GM18868 (cell line): ENCODE measurements around the gene RCBTB1.
A peak's percentile ranks its signal among the peaks of the same experiment; 100 is the strongest.
"Not testable (repeated sequence)": the region's sequence is repeated elsewhere in the genome, so short reads cannot be mapped to it uniquely, and the experiment has no call there.

Experiments
- ATAC-seq: cut with Tn5 transposase; IDR thresholded peaks from one replicate; pipeline ENCODE4 v1.9.1; 2021; ENCODE audit warnings: mild to moderate bottlenecking, moderate library complexity; ENCODE audit not compliant: unreplicated experiment

Gene RCBTB1

DNA sequence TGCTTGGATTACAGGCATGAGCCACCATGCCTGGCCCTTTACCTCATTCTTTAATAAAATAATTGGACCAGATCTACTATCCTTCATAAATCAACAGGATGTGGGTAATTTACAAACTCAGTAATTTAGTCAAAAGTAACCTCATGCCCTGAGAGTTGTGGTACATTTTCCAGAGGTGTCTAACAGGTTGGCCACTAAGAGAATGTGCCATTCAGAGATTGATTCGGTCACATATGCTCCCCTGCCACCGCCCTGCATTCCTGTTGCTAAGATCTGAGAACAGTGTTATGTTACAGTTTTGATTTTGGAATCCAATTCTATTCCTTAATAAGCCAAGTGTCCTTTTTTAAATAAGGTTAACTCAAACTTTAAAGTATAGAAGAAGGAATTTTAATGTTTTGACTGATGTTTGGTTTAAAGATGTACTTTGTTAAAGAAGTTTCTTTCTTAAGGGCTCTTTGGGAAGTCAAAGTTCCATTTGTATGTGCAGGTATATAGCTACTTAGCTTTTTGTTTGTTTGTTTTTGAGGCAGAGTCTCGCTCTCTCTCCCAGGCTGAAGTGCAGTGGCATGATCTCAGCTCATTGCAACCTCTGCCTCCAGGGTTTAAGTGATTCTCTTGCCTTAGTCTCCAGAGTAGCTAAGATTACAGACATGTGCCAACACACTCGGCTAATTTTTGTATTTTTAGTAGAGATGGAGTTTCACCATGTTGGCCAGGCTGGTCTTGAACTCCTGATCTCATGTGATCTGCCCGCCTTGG lies 60.4 kb downstream of the RCBTB1 start:
- ATAC-seq = no peak

DNA sequence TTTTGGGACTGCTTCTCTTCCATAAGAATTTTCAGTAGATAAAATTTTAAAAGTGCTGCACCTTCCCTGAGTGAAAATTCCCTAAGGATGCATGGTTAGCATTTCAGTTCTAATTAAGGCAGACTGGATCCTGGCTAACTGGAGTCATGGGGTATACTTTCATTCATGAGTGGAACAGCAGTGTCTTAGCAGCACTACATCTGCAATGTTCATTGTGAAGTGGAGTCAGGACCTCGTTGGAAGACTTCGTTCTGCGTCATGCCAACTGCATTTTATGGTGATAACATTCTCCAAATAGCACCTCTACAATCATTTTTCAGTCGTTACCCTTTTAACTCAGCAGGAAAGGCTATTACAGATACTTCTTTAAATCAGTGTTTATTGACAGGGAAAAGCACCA lies 64.1 kb downstream of the RCBTB1 start:
- ATAC-seq = no peak

DNA sequence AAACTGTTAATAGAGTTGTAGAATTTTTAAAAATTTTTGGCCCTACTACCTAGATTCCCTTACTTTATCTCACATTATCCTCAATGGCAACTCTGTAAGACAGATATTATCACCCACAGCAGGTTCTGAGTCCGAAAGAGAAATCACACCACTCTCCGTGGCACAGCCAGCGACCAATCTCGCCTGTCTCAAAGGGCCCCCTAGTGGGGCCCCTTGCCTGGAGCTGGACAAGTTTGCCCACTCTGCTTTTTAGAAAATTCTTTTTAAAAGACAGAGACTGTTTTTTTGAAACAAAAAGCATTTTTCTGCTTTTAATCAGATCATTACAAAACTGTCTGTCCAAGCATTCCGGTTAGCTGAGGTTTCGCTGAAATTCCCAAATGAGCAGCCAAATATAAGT lies 67.9 kb downstream of the RCBTB1 start:
- ATAC-seq = no peak

DNA sequence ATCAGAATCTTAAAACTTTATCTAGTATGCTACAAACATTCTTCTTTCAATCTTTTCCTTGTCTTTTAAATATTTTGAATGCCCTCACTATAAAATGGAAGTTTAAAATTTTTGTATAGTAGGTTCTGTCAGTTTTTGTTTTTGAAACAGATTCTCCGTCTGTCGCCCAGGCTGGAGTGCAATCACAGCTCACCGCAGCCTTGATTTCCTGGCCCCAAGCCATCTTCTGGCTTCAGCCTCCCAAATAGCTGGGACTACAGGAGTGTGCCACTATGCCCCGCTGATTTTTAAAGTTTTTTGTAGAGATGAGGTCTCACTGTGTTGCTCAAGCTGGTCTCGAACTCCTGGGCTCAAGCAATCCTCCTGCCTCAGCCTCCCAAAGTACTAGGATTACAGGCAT lies 68.9 kb downstream of the RCBTB1 start:
- no peak for ATAC-seq

DNA sequence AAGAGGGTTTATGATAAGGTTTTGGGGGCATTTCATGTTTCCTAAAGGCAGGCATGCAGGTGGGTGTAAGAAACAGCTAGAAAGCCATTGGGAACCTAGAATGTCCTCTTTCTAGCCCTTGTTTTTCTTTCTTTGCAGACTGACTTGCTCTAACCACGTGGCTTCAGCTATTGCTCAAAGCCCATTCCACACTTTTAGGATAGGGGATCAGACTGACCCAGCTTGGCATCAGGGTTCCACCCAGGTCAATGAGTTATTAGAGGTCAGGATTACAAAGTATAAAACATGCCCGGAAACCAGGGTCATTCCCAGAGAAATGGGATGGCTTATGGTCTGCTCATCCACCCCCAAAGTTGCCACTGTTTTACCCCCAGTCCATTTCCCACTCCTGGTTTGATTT lies 72.8 kb downstream of the RCBTB1 start:
- no peak for ATAC-seq

DNA sequence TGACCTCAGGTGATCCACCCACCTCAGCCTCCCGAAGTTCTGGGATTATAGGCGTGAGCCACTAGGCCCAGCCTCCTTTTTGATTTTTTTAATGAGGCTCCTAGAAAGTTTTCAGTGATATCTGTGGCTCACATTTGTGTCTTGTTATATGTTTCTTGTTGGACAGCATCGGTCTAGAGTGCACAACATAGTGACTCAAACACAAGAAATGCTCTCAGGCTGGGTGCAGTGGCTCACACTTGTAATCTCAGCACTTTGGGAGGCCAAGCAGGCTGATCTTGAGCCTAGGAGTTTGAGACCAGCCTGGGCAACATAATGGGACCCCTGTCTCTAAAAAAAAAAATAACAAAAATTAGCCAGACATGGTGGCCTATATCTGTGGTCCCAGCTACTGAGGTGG lies 81.4 kb downstream of the RCBTB1 start:
- ATAC-seq = no peak

DNA sequence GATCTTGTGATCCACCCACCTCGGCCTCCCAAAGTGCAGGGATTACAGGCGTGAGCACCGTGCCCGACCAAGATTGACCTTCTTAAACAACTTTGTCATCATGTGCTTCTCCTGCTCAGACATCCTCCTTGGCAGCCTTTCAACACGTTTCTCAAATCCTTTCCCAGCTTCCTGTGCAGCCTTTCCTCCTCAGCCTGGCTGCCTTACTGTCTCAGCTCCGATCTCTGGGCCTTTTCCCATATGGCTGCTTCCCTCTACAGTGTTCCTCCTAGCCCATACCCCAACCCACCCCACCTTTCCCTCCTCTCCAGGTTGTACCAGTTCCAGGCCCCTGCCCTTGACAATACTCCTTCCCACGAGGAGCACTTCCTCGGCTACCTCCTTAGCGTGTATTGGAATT lies 82.4 kb downstream of the RCBTB1 start:
- ATAC-seq = no peak

DNA sequence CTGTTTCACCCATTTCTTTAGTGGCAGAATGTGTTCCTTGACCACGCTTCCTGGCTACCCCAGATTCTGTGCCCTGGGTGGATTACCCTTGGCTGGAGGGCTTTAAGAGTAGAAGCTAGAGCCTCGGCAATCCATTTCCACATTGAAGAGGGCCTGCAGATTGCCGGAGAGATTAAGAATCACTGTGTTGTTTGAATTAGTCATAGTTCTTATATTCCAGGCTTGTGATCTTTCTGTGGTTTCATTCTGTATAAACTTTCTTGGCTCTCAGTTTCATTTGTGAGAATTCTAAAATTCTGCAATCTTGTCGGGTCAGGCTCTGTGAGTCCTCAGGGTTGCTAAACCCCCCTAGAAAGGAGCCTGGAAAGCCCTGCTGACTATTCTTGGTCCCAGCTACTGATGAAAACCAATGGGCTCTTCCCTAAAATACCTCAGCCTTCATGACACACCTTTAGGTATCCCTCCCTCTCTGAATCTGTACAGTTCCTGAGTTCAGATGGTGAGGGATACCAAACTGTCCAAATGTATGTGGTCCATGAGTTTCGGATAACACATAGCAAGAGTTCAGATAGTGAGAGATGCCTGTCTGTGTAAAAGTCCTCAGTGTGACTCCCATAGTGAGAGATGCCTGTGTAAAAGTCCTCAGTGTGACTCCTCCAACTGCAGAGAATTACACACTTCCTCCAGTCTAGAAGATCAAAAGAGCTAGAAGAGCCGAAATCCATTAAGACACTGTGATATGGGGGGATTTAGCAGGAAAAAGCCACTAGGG lies 85.3 kb downstream of the RCBTB1 start:
- ATAC-seq = no peak

DNA sequence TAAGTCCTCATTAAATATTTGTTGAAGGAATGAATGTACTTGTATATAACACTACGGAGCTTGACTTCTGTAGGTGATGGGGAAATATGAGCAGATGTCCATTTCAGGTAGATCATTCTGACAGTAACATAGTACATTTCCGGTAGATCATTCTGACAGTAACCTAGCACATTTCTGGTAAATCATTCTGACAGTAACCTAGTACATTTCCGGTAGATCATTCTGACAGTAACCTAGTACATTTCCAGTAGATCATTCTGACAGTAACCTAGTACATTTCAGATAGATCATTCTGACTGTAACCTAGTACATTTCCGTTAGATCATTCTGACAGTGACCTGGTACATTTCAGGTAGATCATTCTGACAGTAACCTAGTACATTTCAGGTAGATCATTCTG lies 87.2 kb downstream of the RCBTB1 start:
- no peak for ATAC-seq

DNA sequence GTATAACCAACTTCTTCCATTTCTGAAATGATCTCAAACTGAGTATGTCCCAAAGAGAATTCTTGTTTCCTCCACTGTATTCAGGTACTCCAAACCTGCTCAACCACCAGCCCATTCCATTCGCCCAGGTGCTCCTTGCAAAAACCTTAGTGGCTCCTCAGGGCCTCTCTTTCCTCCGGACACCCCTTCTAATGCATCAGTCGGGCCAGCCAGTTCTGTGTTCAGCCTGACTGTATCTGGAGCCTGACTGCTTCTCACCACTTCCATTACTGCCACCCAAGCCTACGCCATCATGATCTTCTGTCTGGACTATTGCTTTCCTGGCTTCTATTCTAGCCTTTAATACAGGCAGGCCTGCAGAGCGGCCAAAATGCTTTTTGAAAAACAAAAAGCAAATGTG lies 88.1 kb downstream of the RCBTB1 start:
- ATAC-seq = no peak

DNA sequence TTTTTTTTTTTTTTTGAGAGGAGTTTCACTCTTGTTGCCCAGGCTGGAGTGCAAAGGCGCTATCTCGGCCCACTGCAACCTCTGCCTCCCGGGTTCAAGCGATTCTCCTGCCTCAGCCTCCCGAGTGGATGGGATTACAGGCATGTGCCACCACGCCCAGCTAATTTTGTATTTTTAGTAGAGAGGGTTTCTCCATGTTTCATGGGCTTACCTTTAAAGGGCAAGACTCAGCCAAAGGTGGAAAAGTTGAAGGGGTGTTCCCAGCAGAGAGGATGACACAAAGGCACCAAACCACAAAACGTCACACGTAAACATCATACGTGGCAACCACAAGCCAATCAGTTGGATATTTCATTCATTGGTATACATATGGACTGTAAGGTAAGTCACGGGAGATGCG lies 88.5 kb downstream of the RCBTB1 start:
- ATAC-seq = not testable (repeated sequence)

DNA sequence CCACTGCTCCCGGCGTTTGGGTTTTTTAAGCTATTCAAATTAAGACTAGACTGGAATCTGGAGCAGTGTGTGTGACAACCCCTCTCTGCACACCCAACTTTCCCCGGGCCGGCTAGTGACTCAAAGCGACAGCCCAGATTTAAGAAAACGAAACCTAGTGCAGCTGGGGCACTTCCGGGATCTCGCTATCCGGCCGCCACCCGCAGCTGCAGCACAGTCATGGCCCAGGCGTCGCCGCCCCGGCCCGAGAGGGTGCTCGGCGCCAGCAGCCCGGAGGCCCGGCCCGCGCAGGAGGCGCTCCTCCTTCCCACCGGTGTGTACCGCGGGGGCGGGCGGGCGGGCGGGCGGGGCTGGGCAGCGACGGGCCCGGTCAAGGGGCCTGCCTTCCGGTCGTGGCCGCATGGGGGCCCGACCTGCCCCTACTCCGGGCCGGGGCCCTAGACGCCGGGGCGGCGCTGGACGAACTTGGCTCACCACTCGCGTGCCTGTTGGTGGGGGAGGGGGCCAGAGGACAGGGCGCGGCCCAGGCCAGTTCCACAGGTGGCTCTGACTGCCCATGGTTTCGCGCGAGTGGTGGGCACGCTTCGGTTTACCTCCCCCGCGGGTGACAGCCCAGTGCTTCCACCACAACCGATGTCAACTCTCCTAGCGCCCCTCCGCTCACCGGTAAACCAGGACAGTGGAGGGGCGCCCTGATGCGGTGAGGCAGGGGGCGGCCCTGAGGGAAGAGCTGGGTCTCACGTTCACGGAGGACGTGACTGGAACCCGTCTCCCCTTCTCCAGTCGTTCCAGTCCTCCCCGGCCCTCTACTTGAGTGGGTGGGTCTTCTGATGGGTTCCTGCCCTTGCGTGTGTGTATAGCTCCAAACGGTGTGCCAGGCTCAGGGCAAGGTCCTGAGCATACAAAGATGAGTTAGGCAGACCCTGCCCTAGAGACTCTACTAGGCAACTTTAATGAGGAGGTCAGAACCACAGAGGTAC lies 89.3 kb downstream of the RCBTB1 start, which contains the start of gene PHF11:
Gene PHF11, plus strand, starts transcription at position 171 of the 980 bp plus-strand sequence. Its CDS starts 49 bp downstream, at position 220.
- ATAC-seq = peak; percentile 85

DNA sequence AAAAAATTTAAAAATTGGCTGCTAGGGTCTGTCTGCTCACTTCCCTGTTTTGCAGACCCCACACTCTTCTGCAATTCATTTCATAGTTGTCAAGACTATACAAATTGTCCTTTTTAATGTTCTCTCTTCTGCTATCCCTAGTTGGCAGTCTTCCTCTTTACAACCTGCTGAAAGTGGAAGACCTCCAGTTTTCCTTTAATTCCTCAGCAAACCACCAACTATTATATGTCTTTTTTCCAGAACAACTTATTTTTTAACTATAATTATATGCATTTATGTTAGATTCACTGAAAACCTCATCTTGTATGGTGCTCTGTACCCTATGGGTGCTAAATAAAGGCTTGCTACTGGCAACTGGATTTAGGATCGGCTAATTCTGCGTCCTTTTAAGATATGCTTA lies 90.7 kb downstream of the RCBTB1 start:
- no peak for ATAC-seq

DNA sequence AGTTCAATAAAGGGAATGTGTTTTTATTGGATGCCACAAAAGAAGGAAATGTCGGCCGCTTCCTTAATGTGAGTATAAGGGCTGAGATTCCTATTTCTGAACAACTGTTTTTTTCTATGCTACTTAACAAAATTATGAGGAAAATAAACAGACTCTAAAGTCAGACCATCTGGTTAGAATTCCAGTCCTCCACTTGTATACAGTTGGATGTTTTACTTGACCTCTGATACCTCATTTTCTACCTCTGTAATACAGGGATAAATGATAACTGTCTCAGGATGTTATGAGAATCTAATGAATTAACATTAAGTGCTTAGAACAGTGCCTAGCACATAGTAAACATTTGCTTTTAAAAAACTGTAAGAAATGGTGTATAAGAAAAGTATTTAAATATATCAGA lies 96.8 kb downstream of the RCBTB1 start:
- no peak for ATAC-seq
